Measurements from ENCODE around the gene KNOP1. TPM values are rescaled to one million over a fixed set of nuclear protein-coding genes. Genes with fewer than 3 reads are reported as not detected.

The KNOP1 gene
- total and polyA plus RNA-seq, 8 donors, result 4.4 to 13.9 (median 8.1) TPM

DNA sequence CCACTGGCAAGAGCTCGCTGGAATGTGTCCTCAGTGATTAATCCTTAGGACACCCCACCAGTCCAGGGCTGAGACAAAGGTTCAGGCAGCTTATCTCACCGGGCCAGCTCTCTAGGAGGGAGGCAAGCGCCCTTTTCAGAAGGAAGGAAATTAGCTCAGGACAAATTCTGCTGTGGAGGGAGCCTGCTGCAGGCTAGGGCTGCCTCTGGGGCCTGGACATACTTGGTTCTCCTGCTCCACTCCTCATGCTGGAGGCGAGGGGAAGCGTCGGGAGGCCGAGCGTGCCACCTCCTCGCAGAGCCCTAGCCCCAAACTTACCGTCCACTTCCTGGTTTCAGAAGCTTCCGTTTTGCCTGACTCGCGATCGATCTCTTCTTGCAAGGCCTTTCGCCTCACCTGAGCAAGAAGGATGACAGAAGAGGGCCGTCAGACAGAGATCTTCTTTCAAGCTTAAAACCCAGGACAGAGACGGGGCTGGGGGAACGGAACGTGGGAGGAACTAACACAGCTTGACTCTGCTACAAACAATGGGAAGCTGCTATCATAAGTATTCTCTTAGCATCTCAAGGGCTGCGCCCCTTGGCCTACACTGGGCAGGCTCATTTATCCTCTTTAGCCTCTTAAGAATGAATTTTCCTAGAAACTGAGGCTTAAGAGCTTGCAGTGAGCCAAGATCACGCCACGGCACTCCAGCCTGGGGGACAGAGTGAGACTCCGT lies 7.7 kb downstream of the KNOP1 start:
- intact Hi-C loops (cut with DNase I), result loop anchor here in 2 of 3 donors (10.0 kb wide), 2 partner anchors 104 to 174 kb away; partner anchors contain the start of gene GPRC5B (in 2 of the 2)
- peak overlapping the region in 1 of 4 donors; percentile 22 for H3K27ac ChIP-seq
- H3K4me1 ChIP-seq, result no peaks in the 10 kb centered on the region
- no peak overlapping the region for H3K4me3 ChIP-seq
- no peak for ATAC-seq
- H3K27me3 ChIP-seq, result no peaks in the 10 kb centered on the region
- DNase-seq, result no peak
- H3K36me3 ChIP-seq, result peaks cover 0 to 15% (median 4%) of the 10 kb centered on the region in 3 donors
- no peak for FAIRE-seq
- TF ChIP-seq, protein P1, sequence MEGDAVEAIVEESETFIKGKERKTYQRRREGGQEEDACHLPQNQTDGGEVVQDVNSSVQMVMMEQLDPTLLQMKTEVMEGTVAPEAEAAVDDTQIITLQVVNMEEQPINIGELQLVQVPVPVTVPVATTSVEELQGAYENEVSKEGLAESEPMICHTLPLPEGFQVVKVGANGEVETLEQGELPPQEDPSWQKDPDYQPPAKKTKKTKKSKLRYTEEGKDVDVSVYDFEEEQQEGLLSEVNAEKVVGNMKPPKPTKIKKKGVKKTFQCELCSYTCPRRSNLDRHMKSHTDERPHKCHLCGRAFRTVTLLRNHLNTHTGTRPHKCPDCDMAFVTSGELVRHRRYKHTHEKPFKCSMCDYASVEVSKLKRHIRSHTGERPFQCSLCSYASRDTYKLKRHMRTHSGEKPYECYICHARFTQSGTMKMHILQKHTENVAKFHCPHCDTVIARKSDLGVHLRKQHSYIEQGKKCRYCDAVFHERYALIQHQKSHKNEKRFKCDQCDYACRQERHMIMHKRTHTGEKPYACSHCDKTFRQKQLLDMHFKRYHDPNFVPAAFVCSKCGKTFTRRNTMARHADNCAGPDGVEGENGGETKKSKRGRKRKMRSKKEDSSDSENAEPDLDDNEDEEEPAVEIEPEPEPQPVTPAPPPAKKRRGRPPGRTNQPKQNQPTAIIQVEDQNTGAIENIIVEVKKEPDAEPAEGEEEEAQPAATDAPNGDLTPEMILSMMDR (IDR thresholded peaks at IDR 0.05), result no peak
- H3K9me3 ChIP-seq, result no peaks in the 10 kb centered on the region
- 85% methylated on average over 23 of the region's 23 CpGs for WGBS, 2 donors

DNA sequence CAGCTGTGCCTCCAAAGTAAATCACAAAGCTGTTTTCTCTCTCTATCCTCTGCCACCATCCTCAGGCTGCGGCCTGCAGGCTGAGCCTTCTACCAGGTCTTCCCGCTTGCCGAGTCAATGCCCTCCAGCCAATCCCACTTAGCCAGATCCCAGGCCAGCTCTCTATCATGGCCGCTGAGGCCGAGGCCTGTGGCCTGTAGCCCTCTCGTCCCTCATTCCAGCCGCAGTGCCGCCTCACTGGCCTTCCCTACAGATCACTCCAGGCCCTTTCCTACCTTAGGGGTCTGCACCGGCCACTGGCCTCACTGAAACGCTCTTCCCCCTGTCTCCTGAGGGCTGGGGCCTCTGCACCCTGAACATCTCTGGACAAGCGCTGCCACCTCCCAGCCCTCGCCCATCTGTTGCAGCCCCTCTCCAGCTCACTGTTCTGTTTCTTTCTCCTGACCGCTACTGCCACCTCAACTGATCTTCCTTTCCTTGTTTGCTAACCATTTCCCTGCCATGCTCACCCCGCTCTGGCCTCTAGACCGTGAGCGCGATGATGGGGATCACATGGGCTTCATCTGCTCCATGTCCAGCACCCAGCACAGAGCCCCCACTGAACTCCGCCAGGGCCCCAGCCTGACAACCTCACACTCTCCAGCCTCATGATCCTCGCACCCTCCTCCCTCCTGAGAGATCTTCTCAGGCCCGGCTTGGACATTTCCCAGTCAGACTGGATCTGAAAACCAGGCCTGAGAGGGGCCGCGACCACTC lies 8.5 kb downstream of the KNOP1 start:
- intact Hi-C loops (cut with DNase I), result loop anchor here in 2 of 3 donors (10.0 kb wide), 2 partner anchors 105 to 175 kb away; partner anchors contain the start of gene GPRC5B (in 2 of the 2)

DNA sequence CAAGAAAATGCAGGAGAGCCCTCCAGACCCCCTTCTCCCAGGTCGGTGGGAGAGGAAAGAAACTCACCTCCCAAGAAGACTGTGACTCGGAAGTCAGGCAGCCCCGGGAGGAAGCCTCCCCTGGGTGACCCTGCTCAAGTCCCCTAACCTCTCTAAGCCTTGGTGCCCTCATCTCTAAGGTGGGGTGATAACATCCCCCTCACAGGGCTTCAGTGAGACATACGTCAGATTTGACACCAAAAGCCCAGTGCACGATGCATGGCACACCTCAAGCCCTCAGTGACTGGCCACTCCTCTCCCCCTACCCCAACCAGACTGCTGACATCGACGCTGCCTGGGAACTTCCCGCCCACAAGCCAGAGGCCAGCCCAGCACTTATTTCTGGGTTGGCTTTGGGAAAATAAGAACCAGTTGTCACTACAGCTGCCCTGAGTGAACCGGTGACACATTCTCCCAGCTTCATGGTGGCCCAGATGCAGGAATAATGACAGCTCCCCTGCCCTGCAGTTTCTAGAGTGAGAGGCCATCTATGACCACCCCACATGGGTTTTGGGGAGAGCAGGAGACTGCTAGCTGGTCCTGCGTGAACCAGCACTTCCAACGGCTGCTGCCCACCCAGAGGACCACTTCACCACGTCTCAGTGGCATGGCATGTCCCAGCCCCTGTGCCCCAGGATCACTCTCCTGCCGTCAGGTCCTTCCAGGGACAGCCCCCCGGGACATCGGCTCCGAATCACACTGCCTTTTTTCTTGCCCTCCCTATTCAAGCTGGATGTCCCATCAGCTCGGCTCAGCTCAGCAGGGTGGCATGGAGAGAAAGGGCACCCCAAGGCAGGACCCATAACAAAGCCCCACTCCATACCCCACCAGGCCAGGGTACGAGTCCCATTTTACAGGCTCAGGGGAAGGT lies 9.5 kb downstream of the KNOP1 start:
- DNase-seq (peak in 1 of 6 donors; percentile 40), ATAC-seq (no peak), FAIRE-seq (no peak)
- H3K27ac ChIP-seq, result no peak overlapping the region
- H3K4me3 ChIP-seq, result no peak overlapping the region
- H3K9me3 ChIP-seq, result no peaks in the 10 kb centered on the region
- TF ChIP-seq, protein P1 (IDR thresholded peaks at IDR 0.05), result no peak
- no peaks in the 10 kb centered on the region for H3K27me3 ChIP-seq
- no peaks in the 10 kb centered on the region for H3K4me1 ChIP-seq
- intact Hi-C loops (cut with DNase I), result no loop called here
- WGBS, 2 donors, result 80 to 84% methylated on average over 18 of the region's 18 CpGs
- peaks cover 0 to 23% (median 2%) of the 10 kb centered on the region in 3 donors for H3K36me3 ChIP-seq

More for the DNA sequence above, 8.5 kb downstream of the KNOP1 start:
- TF ChIP-seq, protein P1 (IDR thresholded peaks at IDR 0.05), result no peak
- Histone ChIP-seq H3K4me1 (no peaks in the 10 kb centered on the region), H3K9me3 (no peaks in the 10 kb centered on the region), H3K27me3 (no peaks in the 10 kb centered on the region), H3K4me3 (no peak overlapping the region), H3K36me3 (peaks cover 0 to 23% (median 4%) of the 10 kb centered on the region in 3 donors), H3K27ac (no peak overlapping the region)
- 95 to 97% methylated on average over 22 of the region's 22 CpGs for WGBS, 2 donors
- ATAC-seq (no peak), FAIRE-seq (no peak), DNase-seq (peak in 1 of 6 donors; percentile 33)

DNA sequence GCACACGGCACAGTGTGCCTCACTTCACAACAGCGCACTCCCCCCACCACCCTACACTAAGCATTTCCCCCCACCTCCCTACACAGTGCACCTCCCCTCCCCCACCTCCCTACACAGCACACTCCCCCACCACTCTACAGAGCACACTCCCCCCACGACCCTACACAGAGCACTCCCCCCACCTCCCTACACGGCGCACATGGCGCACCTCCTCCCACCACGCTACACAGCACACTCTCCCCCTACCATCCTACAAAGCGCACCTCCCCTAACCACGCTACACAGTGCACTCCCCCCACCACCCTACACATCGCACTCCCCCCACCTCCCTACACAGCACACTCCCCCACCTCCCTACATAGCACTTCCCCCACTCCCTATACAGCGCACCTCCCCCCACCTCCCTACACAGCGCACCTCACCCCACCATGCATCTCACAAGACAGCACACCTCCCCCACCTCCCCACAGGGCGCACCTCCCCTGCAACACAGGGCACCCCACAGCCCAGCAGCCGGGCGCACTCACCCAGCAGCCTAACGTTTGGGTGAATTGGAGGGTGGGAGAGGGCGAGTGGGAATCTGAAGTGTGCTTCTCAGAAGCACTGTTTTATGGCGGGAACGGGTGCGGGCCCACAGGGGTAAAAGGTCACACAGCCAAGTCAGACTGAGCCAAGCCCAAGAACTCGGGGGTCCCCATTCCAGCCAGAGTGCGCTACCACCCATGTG lies 10.3 kb downstream of the KNOP1 start:
- no peak for FAIRE-seq
- intact Hi-C loops (cut with DNase I), result no loop called here
- peaks cover 0 to 23% (median 6%) of the 10 kb centered on the region in 3 donors for H3K36me3 ChIP-seq
- 86 to 92% methylated on average over 22 of the region's 22 CpGs for WGBS, 2 donors
- peak in 1 of 6 donors; percentile 34 for DNase-seq
- no peaks in the 10 kb centered on the region for H3K9me3 ChIP-seq
- H3K4me1 ChIP-seq, result no peaks in the 10 kb centered on the region
- no peak for ATAC-seq
- no peak overlapping the region for H3K27ac ChIP-seq
- H3K27me3 ChIP-seq, result no peaks in the 10 kb centered on the region
- H3K4me3 ChIP-seq, result no peak overlapping the region
- TF ChIP-seq, protein P1 (IDR thresholded peaks at IDR 0.05), result no peak

Data from pancreas (tissue), 10 donors.